GM18502 (cell line): ENCODE results near the gene LRG1.

ENCODE experiments used
- ATAC-seq: cut with Tn5 transposase; IDR thresholded peaks from one replicate; pipeline ENCODE4 v1.9.1; 2021; ENCODE audit warnings: mild to moderate bottlenecking; ENCODE audit not compliant: unreplicated experiment, poor library complexity

The LRG1 gene

GRCh38 chr19:4539693-4540581, at the start of gene LRG1:
TSS of gene LRG1 (minus strand) at chr19:4540036. CDS start at chr19:4540013, 23 bp downstream.
- no peak for ATAC-seq

- no peak for ATAC-seq
Observed at GRCh38 chr19:4588291-4588761, 48.5 kb upstream of the LRG1 start.

GRCh38 chr19:4587527-4587926, 47.7 kb upstream of the LRG1 start:
- no peak for ATAC-seq

- no peak for ATAC-seq
Observed at GRCh38 chr19:4586691-4587090, 46.9 kb upstream of the LRG1 start.

GRCh38 chr19:4586245-4586644, 46.4 kb upstream of the LRG1 start:
- ATAC-seq = no peak

- no peak for ATAC-seq
Observed at GRCh38 chr19:4585556-4585955, 45.7 kb upstream of the LRG1 start.

GRCh38 chr19:4584670-4585460, 45.0 kb upstream of the LRG1 start:
- no peak for ATAC-seq

GRCh38 chr19:4583961-4584669, 44.3 kb upstream of the LRG1 start:
- no peak for ATAC-seq

- no peak for ATAC-seq
Observed at GRCh38 chr19:4582980-4583842, 43.4 kb upstream of the LRG1 start.

- ATAC-seq = no peak
Observed at GRCh38 chr19:4581666-4582553, 42.1 kb upstream of the LRG1 start.

- no peak for ATAC-seq
Observed at GRCh38 chr19:4580961-4581665, 41.3 kb upstream of the LRG1 start.

- ATAC-seq = no peak
Observed at GRCh38 chr19:4580021-4580901, 40.4 kb upstream of the LRG1 start.

- ATAC-seq = no peak
Observed at GRCh38 chr19:4579389-4579788, 39.6 kb upstream of the LRG1 start.

GRCh38 chr19:4578552-4579248, 38.9 kb upstream of the LRG1 start:
- ATAC-seq = no peak

GRCh38 chr19:4577020-4577782, 37.4 kb upstream of the LRG1 start:
- no peak for ATAC-seq
